ENCODE data around the gene USF1. TPM values are rescaled to one million over a fixed set of nuclear protein-coding genes. Genes with fewer than 3 reads are reported as not detected.
"Not testable (repeated sequence)": the region's sequence is repeated elsewhere in the genome, so short reads cannot be mapped to it uniquely, and the experiment has no call there.

Gene USF1
- total and polyA plus RNA-seq, 5 experiments from 2014 or later, result 4.3 to 118 (median 11.1) TPM

DNA sequence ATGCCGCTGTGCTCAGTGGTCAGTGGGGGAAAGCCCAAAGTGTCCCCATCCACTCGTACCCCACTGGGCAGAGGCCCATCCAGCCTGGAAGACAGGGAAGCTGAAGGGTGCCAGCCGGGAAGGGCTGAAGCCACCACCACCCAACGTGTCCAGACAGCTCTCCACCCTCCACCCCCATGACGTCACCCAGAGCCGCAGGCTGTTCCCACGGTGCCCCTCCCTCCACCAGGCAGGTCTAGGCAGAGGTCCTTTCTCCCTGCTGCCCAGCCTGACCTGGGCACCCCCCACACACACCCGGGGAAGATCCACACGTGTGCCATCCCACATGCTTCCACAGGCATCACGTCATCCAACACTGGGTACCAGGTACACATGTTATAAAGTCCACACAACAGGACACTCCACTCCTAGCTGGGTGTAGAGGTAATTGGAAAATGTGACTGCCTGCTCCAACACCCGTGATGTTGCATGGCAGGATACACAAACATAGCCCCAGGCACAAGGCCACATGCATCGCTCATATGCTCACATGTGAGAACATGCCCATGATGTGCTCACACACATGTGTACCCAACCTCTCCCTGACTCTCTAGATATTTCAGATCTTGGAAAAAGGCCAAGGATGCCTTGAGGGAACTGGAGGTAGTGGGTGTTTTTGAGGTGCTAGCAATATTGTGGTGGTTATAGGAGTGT is 29.0 kb upstream of the USF1 start:
- ATAC-seq, result no peak
- DNase-seq, result peak in 1 of 10 donors; percentile 35
- no peak overlapping the region for H3K27ac Mint-ChIP-seq

DNA sequence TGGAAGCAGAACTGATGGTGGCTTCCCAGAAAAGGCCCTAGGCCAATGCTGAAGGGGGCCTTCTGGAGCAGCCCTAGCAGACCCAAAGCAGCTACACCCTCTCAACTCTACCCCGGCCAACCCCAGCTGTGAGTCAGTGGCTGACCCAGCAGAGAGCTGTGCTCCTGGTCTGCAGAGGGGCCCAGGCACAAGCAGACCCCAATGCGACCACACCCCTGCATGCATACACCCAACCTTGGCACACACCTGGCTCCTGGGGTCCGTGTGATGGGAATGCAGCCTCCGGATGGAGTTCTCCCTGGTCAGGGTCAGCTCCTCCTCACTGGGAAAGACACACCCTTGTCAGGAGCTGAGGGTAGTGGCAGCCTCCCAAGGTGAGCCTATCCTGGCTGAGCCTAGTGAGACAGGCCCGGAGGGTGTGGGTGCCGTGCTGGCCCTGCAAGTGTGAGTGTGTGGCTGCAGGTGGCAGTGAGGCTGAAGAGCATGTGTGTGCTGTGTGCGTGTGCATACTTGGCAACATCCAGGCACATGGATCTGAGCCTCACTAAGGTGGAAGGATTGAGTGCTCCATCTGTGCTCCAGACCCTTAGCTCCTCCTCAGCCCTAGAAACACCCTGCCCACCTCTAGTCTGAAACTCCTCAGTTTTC is 27.8 kb upstream of the USF1 start:
- H3K27ac Mint-ChIP-seq, result peak overlapping the region in 5 of 10 donors; percentile 22 to 74 (median 56)
- no peak overlapping the region for H3K4me3 Mint-ChIP-seq
- POLR2A ChIA-PET, result interaction anchor here (0.8 to 10.2 kb wide), 3 partner anchors 13 to 29 kb away, joined by 3 to 429 read pairs (median 11); partner anchors contain the start of genes TSTD1 and USF1
- H3K27me3 Mint-ChIP-seq, result no peaks in the 10 kb centered on the region
- peak in 1 of 10 donors; percentile 62 for DNase-seq
- peaks cover 0 to 4% (median 0%) of the 10 kb centered on the region in 3 donors for H3K36me3 Mint-ChIP-seq
- no peaks in the 10 kb centered on the region for H3K9me3 Mint-ChIP-seq
- no peak for ATAC-seq
- peaks cover 18 to 40% (median 31%) of the 10 kb centered on the region in 4 donors for H3K4me1 Mint-ChIP-seq

More for the DNA sequence above, 29.0 kb upstream of the USF1 start:
- Mint-ChIP-seq H3K27me3 (no peaks in the 10 kb centered on the region), H3K9me3 (no peaks in the 10 kb centered on the region), H3K36me3 (no peaks in the 10 kb centered on the region), H3K4me3 (no peak overlapping the region), H3K4me1 (peaks cover 14 to 39% (median 30%) of the 10 kb centered on the region in 4 donors)
- POLR2A ChIA-PET, result interaction anchor here (1.2 kb wide), 1 partner anchor 53 kb away, joined by 3 read pairs; no protein-coding TSS in a partner anchor

DNA sequence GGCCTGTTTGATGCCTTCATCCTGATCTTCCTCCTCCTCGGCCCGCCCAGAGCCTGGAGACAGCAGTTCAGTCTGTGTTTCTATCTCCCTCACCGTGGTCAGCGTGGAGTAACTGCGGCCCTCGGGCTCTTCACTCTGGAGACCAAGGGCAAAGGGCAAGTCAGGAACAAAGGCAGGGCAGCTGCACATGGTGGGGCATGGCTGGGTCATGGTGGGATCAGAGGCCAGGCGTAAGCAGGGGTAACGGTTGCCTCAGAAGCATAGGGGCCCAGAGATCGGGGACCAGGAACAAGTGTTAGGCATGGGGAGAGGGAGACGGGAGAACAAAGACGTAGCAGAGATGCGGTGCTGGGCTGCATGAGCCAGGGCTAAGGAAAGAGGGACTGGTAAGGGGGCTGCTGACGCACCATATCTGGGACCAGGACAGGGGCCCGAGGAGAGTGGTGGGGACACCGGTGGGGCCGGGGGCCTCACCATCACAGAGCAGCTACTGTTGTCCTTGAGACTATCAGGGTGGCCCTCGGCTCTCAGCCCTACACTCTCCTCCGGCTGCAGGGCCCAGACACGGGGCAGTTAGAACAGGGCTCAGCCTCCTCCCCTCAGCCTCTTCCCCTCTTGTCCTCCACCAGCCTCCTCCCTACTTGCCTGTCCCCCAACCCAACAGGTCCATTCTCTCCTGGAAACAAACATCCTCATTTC is 27.1 kb upstream of the USF1 start:
- no peak overlapping the region for H3K4me3 Mint-ChIP-seq
- DNase-seq (peak in 1 of 10 donors; percentile 60), ATAC-seq (no peak)
- H3K27me3 Mint-ChIP-seq, result no peaks in the 10 kb centered on the region
- POLR2A ChIA-PET, result interaction anchor here (0.6 to 10.2 kb wide), 4 partner anchors 24 to 82 kb away, joined by 3 to 429 read pairs (median 65); partner anchors contain the start of genes KLHDC9, TSTD1 and USF1
- H3K4me1 Mint-ChIP-seq, result peaks cover 22 to 47% (median 37%) of the 10 kb centered on the region in 4 donors
- H3K36me3 Mint-ChIP-seq, result peaks cover 0 to 4% (median 4%) of the 10 kb centered on the region in 3 donors
- no peaks in the 10 kb centered on the region for H3K9me3 Mint-ChIP-seq
- peak overlapping the region in 7 of 10 donors; percentile 22 to 96 (median 64) for H3K27ac Mint-ChIP-seq

DNA sequence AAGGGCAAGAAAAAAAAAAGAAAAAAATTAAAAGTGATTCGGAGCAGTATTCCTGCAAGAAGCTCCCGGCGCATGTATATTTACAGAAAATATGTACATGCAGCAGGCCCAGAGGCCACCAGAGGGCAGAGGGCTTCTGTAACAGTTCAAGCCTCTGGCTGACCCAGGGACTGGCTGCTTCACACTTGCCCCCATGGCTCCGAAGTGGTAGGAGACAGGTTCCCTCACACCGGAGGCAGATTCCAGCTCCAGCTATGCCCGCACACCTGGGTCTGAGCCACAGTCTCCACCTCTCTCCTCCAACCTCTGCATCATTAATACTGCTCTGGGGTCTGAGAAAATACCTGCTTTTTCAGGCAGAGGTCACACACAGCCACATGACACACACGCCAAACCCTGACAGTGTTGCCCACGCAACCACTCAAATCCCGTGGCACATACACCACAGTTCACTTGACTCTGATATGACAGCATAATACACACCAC is 26.2 kb upstream of the USF1 start:
- Mint-ChIP-seq H3K4me3 (peak overlapping the region in 4 of 10 donors; percentile 18 to 47 (median 24)), H3K4me1 (peaks cover 29 to 57% (median 46%) of the 10 kb centered on the region in 4 donors), H3K27ac (peak overlapping the region; percentile 68 to 98 (median 88)), H3K27me3 (no peaks in the 10 kb centered on the region), H3K9me3 (no peaks in the 10 kb centered on the region), H3K36me3 (peaks cover 0 to 12% (median 8%) of the 10 kb centered on the region in 3 donors)
- POLR2A ChIA-PET, result interaction anchor here (0.5 to 10.2 kb wide), 4 partner anchors 25 to 571 kb away, joined by 3 to 429 read pairs (median 61); partner anchors contain the start of genes KLHDC9, TSTD1 and USF1
- no peak for ATAC-seq
- DNase-seq, result peak; percentile 29 to 76 (median 44)

DNA sequence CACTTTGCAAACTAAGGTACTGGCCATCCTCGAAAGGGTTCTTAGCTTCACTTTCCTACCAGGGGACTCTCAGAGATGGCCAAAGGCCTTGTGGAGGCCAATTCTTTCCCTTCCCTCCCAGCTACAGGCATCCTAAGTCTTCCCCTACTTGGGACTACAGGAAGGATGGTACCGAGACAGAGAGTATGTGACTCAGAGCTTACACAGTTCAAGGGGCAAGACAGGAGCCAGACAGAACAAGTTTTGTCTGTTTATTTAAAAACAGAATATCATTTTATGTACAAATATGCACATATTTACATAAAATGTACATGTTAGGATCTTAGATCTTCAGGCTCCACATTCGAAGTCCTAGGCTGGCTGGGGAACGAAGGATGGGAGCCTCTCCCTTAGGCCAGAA is 25.0 kb upstream of the USF1 start:
- Mint-ChIP-seq H3K9me3 (no peaks in the 10 kb centered on the region), H3K4me1 (peaks cover 33 to 68% (median 55%) of the 10 kb centered on the region in 4 donors), H3K27ac (peak overlapping the region; percentile 96 to 100 (median 98)), H3K36me3 (peaks cover 4 to 22% (median 14%) of the 10 kb centered on the region in 3 donors), H3K4me3 (peak overlapping the region in 3 of 10 donors; percentile 68 to 99 (median 88)), H3K27me3 (no peaks in the 10 kb centered on the region)
- DNase-seq (no peak), ATAC-seq (no peak)
- POLR2A ChIA-PET, result interaction anchor here (0.7 to 10.2 kb wide), 10 partner anchors 13 to 273 kb away, joined by 4 to 429 read pairs (median 13); partner anchors contain the start of genes DEDD, KLHDC9, TSTD1 and USF1

DNA sequence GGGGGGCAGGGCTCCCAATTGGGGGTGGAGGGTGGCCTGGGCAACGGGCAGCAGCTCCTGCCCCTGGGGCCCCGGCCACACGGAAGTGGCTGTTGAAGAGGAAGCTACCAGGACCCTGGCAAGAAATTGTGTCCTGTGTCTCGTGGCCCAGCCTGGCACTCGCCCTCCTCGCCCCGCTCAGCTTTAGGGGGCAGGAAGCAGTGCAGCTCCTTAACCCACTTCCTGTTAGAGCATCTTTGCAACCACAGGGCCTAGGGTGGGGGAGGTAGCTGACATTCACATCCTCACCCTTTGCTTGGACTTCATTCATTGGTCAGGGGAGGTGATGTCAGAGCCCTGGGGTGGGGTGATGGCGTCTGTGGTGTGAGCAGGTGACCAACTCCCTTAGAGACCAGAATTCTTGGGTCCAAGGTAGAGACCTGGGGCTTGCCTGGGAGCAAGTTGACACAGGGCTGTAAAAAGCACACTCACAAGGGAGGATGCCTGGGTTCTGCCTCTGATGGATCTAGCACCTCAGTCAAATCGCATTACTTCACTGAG is 24.0 kb upstream of the USF1 start, which contains the start of gene ARHGAP30:
TSS of gene ARHGAP30 (minus strand) at position 161 of the 540 bp plus-strand sequence. CDS start 267 bp downstream, outside the sequence.
- H3K4me3 Mint-ChIP-seq, result peak within 1 kb of the TSS; percentile 88 to 100 (median 99)
- no peaks in the 10 kb centered on the region for H3K9me3 Mint-ChIP-seq
- H3K27ac Mint-ChIP-seq, result peak within 1 kb of the TSS; percentile 96 to 100 (median 98)
- peaks cover 4 to 29% (median 14%) of the 10 kb centered on the region in 3 donors for H3K36me3 Mint-ChIP-seq
- POLR2A ChIA-PET, result interaction anchor here (0.6 to 10.2 kb wide), 22 partner anchors 10 to 314 kb away, joined by 3 to 429 read pairs (median 5); partner anchors contain the start of genes DEDD, F11R, KLHDC9 and NIT1
- peaks cover 33 to 75% (median 61%) of the 10 kb centered on the region in 4 donors for H3K4me1 Mint-ChIP-seq
- ATAC-seq (peak; percentile 79 to 85), DNase-seq (peak; percentile 58 to 94 (median 82))
- no peaks in the 10 kb centered on the region for H3K27me3 Mint-ChIP-seq

DNA sequence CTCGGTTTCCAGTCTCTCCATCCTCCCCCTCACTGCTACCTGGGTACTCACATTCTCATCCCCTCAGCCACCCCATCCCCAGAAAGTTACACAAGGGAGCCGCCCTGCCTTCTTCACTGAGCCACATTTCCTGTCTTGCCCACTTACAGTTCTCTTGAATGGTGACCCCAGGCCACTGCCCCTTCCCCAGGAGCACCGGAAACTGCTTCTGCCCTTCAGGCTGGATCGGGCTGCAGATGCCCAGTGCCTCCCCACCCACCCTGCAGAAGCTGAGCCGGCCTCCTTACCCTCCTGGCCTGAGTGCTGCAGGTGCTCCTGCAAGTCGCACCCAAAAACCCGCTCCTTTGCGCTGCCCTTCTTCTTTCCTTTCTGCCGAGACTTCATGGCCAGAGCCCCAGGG is 23.5 kb upstream of the USF1 start:
- Mint-ChIP-seq H3K4me1 (peaks cover 38 to 76% (median 65%) of the 10 kb centered on the region in 4 donors), H3K9me3 (no peaks in the 10 kb centered on the region), H3K4me3 (peak overlapping the region; percentile 88 to 100 (median 99)), H3K27ac (peak overlapping the region; percentile 96 to 100 (median 98)), H3K36me3 (peaks cover 4 to 35% (median 15%) of the 10 kb centered on the region in 3 donors), H3K27me3 (no peaks in the 10 kb centered on the region)
- POLR2A ChIA-PET, result interaction anchor here (0.7 to 10.2 kb wide), 17 partner anchors 10 to 271 kb away, joined by 3 to 429 read pairs (median 14); partner anchors contain the start of genes DEDD, F11R, KLHDC9 and NIT1
- DNase-seq (peak in 2 of 10 donors; percentile 31 to 61), ATAC-seq (peak in 1 of 2 donors; percentile 1)

DNA sequence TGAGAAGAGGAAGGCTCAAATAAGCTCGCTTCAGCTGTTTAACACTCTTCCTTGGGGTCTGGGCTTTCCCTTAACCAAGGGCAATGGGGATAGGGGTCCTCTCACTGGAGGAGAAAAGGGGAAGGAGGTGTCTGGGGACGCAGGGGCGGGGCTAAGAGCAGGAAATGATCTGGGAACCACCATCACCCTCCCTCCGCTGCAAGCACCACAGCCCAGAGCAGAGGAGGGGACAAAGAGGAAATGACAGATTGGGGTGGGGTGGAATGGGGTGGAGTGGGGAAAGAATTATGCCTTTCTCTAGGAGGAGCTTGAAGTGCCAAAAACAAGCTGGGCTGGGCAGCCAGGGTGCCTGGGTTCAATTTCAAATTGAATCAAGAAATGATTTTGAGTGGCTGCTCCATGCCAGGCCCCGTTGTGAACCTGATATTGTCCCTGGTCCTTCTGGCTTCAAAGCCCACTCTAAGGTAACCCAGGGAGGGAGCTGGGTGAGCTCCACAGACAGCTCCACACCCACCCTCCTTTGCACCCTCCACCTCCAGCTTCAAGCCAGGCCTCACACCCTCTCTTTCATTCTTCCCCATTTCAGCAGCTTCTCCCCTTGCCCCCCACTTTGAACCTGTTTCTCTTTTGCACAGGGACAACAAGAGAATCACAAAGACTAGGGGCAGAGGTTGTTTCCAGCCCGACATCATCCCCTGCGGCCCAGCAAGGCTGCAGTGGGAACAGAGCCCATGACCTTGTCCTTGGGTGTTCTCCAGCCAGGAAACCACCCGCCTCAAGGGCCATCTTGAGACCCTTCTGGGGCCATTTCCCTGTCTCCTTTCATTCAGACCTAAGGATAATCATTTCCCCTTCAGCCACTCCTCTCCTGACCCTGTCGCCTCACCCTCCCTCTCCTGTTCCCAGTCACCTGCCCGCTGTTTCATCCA is 22.8 kb upstream of the USF1 start:
- no peaks in the 10 kb centered on the region for H3K9me3 Mint-ChIP-seq
- H3K4me3 Mint-ChIP-seq, result peak overlapping the region; percentile 88 to 100 (median 99)
- H3K4me1 Mint-ChIP-seq, result peaks cover 44 to 78% (median 72%) of the 10 kb centered on the region in 4 donors
- peaks cover 4 to 41% (median 18%) of the 10 kb centered on the region in 3 donors for H3K36me3 Mint-ChIP-seq
- ATAC-seq (peak; percentile 74 to 77), DNase-seq (peak; percentile 62 to 91 (median 83))
- peak overlapping the region; percentile 96 to 100 (median 98) for H3K27ac Mint-ChIP-seq
- POLR2A ChIA-PET, result interaction anchor here (0.6 to 10.2 kb wide), 17 partner anchors 10 to 270 kb away, joined by 3 to 429 read pairs (median 14); partner anchors contain the start of genes DEDD, F11R, KLHDC9 and NIT1
- no peaks in the 10 kb centered on the region for H3K27me3 Mint-ChIP-seq

GRCh38 chr1:161066694-161067093 is 20.9 kb upstream of the USF1 start:
- Mint-ChIP-seq H3K36me3 (peaks cover 4 to 59% (median 21%) of the 10 kb centered on the region in 3 donors), H3K4me1 (peaks cover 50 to 86% (median 79%) of the 10 kb centered on the region in 4 donors), H3K27ac (peak overlapping the region; percentile 95 to 100 (median 98)), H3K4me3 (peak overlapping the region; percentile 88 to 100 (median 99)), H3K27me3 (no peaks in the 10 kb centered on the region), H3K9me3 (no peaks in the 10 kb centered on the region)
- ATAC-seq (no peak), DNase-seq (no peak)
- POLR2A ChIA-PET, result interaction anchor here (0.8 to 10.2 kb wide), 3 partner anchors 22 to 46 kb away, joined by 4 to 429 read pairs (median 119); partner anchors contain the start of genes F11R, KLHDC9, TSTD1 and USF1

- peak overlapping the region; percentile 64 to 100 (median 95) for H3K4me3 Mint-ChIP-seq
- peak in 1 of 10 donors; percentile 35 for DNase-seq
- peaks cover 4 to 66% (median 21%) of the 10 kb centered on the region in 3 donors for H3K36me3 Mint-ChIP-seq
- POLR2A ChIA-PET, result interaction anchor here (7.5 to 10.2 kb wide), 2 partner anchors 21 to 31 kb away, joined by 119 to 429 read pairs; partner anchors contain the start of genes KLHDC9, TSTD1 and USF1
- not testable (repeated sequence) for H3K27me3 Mint-ChIP-seq, H3K9me3 Mint-ChIP-seq, ATAC-seq
- peak overlapping the region; percentile 25 to 97 (median 88) for H3K27ac Mint-ChIP-seq
- peaks cover 45 to 83% (median 77%) of the 10 kb centered on the region in 4 donors for H3K4me1 Mint-ChIP-seq
Measured at GRCh38 chr1:161065681-161066080, 19.9 kb upstream of the USF1 start.

Measured in naive thymus-derived CD8-positive, alpha-beta T cell (primary cell).